Heart left ventricle (tissue), 13 donors: ENCODE data around the gene RFT1.

ENCODE experiments used
- POLR2A ChIP-seq, 2 donors: fragments of 450-650 bp; IDR thresholded peaks; one replicate each; pipeline ENCODE4 v1.6.1; 2017; ENCODE audit warnings: antibody characterized with exemption in 2 of 2, mild to moderate bottlenecking in 2 of 2, moderate library complexity in 2 of 2
- TF ChIP-seq, protein P1 (sequence below), 12 donors: fragments of 200-600 bp; sonication (generic) in 4 of 12; IDR thresholded peaks; one replicate each; pipeline versions ENCODE4 v1.5.0 to v1.8.0; 2018 to 2022; ENCODE audit warnings: antibody characterized with exemption in 12 of 12, mild to moderate bottlenecking in 5 of 12
- donor health status: ischemic (EF 13 %, LVEDD 7.1; RV severe dilation, severe dysfunction).
- donor health status: DM: no; HTN: yes; CAD: no.
- donor health status: DM: no; HTN: no; CAD: no.
- donor health status: ischemic (EF 25% LVEDD 6.9; RV normal size, moderate dysfunction).
- donor health status: ischemic (EF 25% LVEDD 5.7; RV mildly dilated, moderate dysfunction).
- donor health status: ischemic (EF 35%, LVEDD 5.7; RV mildly dilated, moderate dysfunction).
- donor health status: nonischemic (EF 11% LVEDD 7.7; RV severe dilation, severe dysfunction).
- donor health status: DM: yes; HTN: yes; CAD: no.
- donor health status: PGD.
- donor health status: ischemic (EF 29% LVEDD 5.4; RV normal size, mild dysfunction).
- donor health status: nonischemic (EF 23%, LVEDD 6.1; RV moderate dilation, normal function).

DNA sequence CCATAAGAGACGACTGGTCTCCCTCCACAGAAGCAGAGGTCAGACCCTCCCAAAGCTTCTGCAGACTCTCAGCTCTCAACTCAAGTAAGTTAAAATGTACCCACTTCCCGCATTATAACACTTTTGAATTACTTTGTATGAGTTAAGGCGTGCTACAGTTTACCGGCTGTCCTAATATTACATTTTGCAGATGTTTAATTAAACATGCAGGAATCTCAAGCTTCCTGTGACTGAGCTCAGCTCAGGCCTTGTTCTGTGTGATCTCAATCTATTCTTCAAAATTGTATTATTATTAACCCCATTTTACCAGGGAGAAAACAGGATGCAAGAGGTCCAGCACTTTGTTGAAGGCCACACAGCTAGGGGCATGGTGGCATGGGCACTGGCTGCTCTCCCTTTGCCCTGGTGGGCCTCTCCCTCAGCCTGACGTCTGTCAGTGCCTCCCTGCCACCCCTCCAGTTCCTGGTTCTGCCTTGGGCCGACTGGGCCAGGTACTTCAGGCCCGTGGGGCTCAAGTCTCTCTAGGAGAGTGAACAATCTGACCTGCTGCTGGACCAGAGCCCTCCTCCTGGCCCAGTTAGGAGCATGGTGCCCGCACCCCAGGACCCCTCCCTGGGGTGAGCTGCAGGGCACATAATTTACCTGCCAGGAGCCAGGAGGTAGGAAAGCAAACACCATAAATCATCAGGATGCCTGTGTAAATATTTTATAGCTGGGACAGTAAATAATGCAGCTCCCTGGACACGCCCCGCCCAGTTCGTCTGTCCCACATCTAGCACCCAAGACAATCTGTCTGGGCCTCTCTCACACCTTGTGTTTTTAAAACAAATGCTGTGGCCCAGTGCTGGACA, 14.9 kb upstream of the RFT1 start:
- TF ChIP-seq, protein P1, sequence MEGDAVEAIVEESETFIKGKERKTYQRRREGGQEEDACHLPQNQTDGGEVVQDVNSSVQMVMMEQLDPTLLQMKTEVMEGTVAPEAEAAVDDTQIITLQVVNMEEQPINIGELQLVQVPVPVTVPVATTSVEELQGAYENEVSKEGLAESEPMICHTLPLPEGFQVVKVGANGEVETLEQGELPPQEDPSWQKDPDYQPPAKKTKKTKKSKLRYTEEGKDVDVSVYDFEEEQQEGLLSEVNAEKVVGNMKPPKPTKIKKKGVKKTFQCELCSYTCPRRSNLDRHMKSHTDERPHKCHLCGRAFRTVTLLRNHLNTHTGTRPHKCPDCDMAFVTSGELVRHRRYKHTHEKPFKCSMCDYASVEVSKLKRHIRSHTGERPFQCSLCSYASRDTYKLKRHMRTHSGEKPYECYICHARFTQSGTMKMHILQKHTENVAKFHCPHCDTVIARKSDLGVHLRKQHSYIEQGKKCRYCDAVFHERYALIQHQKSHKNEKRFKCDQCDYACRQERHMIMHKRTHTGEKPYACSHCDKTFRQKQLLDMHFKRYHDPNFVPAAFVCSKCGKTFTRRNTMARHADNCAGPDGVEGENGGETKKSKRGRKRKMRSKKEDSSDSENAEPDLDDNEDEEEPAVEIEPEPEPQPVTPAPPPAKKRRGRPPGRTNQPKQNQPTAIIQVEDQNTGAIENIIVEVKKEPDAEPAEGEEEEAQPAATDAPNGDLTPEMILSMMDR (IDR thresholded peaks at IDR 0.05), result no peak
- no peak for TF ChIP-seq POLR2A (IDR thresholded peaks at IDR 0.05)
